HG03064 (cell line): ENCODE data around the gene DHX15.
"Not testable (repeated sequence)": the region's sequence is repeated elsewhere in the genome, so short reads cannot be mapped to it uniquely, and the experiment has no call there.

Source experiments
- ATAC-seq: cut with Tn5 transposase; IDR thresholded peaks from one replicate; pipeline ENCODE4 v1.9.1; 2021; ENCODE audit warnings: low read depth; ENCODE audit not compliant: unreplicated experiment

Gene DHX15

GRCh38 chr4:24550441-24551175, 33.7 kb downstream of the DHX15 start:
- no peak for ATAC-seq

- ATAC-seq: no peak
Measured at GRCh38 chr4:24547979-24548378, 36.4 kb downstream of the DHX15 start.

GRCh38 chr4:24544208-24544988, 40.0 kb downstream of the DHX15 start:
- no peak for ATAC-seq

- ATAC-seq: no peak
Measured at GRCh38 chr4:24537025-24537424, 47.3 kb downstream of the DHX15 start.

- no peak for ATAC-seq
Measured at GRCh38 chr4:24535399-24535798, 49.0 kb downstream of the DHX15 start.

GRCh38 chr4:24533364-24533763, 51.0 kb downstream of the DHX15 start:
- ATAC-seq: no peak

- ATAC-seq: no peak
Measured at GRCh38 chr4:24529555-24529954, 54.8 kb downstream of the DHX15 start.

- no peak for ATAC-seq
Measured at GRCh38 chr4:24527371-24527770, 57.0 kb downstream of the DHX15 start.

GRCh38 chr4:24521544-24521943, 62.8 kb downstream of the DHX15 start:
- no peak for ATAC-seq

- ATAC-seq: no peak
Measured at GRCh38 chr4:24519649-24520048, 64.7 kb downstream of the DHX15 start.

- ATAC-seq: no peak
Measured at GRCh38 chr4:24517676-24518075, 66.7 kb downstream of the DHX15 start.

GRCh38 chr4:24516926-24517325, 67.4 kb downstream of the DHX15 start:
- no peak for ATAC-seq

- ATAC-seq: no peak
Measured at GRCh38 chr4:24515698-24516097, 68.7 kb downstream of the DHX15 start.

- ATAC-seq: no peak
Measured at GRCh38 chr4:24514808-24515207, 69.5 kb downstream of the DHX15 start.

- ATAC-seq: no peak
Measured at GRCh38 chr4:24513718-24514117, 70.6 kb downstream of the DHX15 start.

GRCh38 chr4:24511371-24512063, 72.8 kb downstream of the DHX15 start:
- ATAC-seq: no peak

GRCh38 chr4:24510091-24510490, 74.3 kb downstream of the DHX15 start:
- ATAC-seq: no peak

GRCh38 chr4:24508541-24508940, 75.8 kb downstream of the DHX15 start:
- ATAC-seq: no peak

GRCh38 chr4:24507439-24507838, 76.9 kb downstream of the DHX15 start:
- no peak for ATAC-seq

GRCh38 chr4:24503090-24503489, 81.3 kb downstream of the DHX15 start:
- not testable (repeated sequence) for ATAC-seq

- ATAC-seq: no peak
Measured at GRCh38 chr4:24497221-24497620, 87.1 kb downstream of the DHX15 start.
